ENCODE results near the gene PGBD2. TPM values are rescaled to one million over a fixed set of nuclear protein-coding genes. Genes with fewer than 3 reads are reported as not detected.
A peak's percentile ranks its signal among the peaks of the same experiment; 100 is the strongest.
"Not testable (repeated sequence)": the region's sequence is repeated elsewhere in the genome, so short reads cannot be mapped to it uniquely, and the experiment has no call there.

Gene PGBD2
- polyA plus RNA-seq, 10 donors: 3.9 to 6.7 (median 5.2) TPM

GRCh38 chr1:248885646-248886045 lies 20.4 kb upstream of the PGBD2 start:
- DNase-seq: no peak

GRCh38 chr1:248886237-248886895 lies 19.7 kb upstream of the PGBD2 start:
- peak; percentile 41 to 80 (median 45) for DNase-seq

- not testable (repeated sequence) for DNase-seq
These were observed 16.2 kb upstream of the PGBD2 start for GRCh38 chr1:248889914-248890243.

GRCh38 chr1:248890549-248891498 lies 15.2 kb upstream of the PGBD2 start:
- DNase-seq: no peak

- DNase-seq: no peak
These were observed 14.3 kb upstream of the PGBD2 start for GRCh38 chr1:248891758-248892157.

GRCh38 chr1:248892590-248892989 lies 13.4 kb upstream of the PGBD2 start:
- DNase-seq: no peak

GRCh38 chr1:248894837-248895236 lies 11.2 kb upstream of the PGBD2 start:
- DNase-seq: no peak

GRCh38 chr1:248897412-248898337 lies 8.4 kb upstream of the PGBD2 start:
- no peak for DNase-seq

- no peak for DNase-seq
These were observed 5.4 kb upstream of the PGBD2 start for GRCh38 chr1:248900637-248901036.

GRCh38 chr1:248901578-248901977 lies 4.5 kb upstream of the PGBD2 start:
- DNase-seq: no peak

GRCh38 chr1:248904437-248905216 lies 1.4 kb upstream of the PGBD2 start:
- no peak for DNase-seq

- no peak for DNase-seq
These were observed 400 bp upstream of the PGBD2 start for GRCh38 chr1:248905662-248906008.

GRCh38 chr1:248906753-248907661 lies 972 bp downstream of the PGBD2 start:
- no peak for DNase-seq

- DNase-seq: no peak
These were observed 4.7 kb downstream of the PGBD2 start for GRCh38 chr1:248910761-248911160.

GRCh38 chr1:248913933-248914332 lies 7.9 kb downstream of the PGBD2 start:
- no peak for DNase-seq

- DNase-seq: no peak
These were observed 8.9 kb downstream of the PGBD2 start for GRCh38 chr1:248914796-248915381.

GRCh38 chr1:248918131-248918530 lies 12.1 kb downstream of the PGBD2 start:
- no peak for DNase-seq

- DNase-seq: no peak
These were observed 17.6 kb downstream of the PGBD2 start for GRCh38 chr1:248923352-248924338.

Measured in muscle of back (tissue), 11 donors.